ENCODE measurements around the gene TBX4.
"Not testable (repeated sequence)": the region's sequence is repeated elsewhere in the genome, so short reads cannot be mapped to it uniquely, and the experiment has no call there.

TBX4 gene

DNA sequence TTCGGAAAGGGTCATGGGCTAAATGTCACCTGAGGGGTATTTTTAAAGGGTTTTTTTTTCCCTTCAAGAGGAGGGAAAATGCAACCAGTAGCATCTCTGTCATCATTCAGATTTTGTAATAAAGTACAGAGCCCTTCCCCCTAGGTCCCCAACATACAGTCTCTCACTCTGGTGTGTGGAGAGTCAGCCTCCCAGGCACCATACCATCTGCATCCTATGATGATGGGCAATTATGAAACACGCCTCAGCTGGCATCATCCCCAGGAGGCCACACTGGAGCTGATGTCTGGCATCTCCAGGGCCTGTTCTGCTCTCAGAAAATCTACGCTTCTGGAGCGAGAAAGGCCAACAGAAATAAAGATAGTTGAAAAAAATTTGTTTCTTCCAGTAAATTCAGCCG lies 32.0 kb downstream of the TBX4 start:
- no peak for DNase-seq (ENCODE audit: low spot score)

DNA sequence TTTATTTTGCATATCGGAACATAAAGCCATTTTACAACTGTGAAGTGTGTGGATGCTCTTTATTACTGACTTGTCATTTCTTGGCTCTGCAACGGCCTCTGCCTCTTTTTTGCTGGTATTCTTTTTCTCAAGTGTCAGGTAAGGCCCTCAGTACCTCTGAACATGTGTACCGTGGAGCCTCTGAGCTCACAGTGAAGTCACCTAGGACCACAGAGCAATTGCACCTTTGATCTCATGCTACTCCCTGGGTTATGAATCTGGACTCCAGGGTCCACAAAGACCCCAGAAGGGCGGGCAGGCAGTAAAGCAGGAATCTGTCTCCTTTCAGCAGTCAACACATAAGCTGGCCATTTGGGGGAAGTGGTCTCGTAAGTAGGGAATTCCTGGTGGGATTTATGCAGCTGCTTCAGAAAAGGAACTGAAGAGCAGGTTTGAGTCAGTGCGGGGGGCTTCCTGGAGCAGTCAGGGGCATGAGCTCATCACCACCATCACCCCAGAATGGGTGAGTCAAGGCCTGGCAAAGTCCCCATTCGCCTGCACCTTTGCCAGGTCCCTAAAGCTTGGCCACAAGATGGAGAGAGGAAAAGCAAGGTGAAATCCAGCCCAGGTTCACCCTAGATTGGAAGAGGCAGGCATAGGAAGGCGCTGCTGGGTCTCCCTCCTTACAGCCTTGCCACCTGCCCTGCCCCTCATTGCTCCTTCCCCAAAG lies 33.0 kb downstream of the TBX4 start:
- DNase-seq (ENCODE audit: low spot score): no peak

- no peak for DNase-seq (ENCODE audit: low spot score)
These were observed 34.2 kb downstream of the TBX4 start for GRCh38 chr17:61486135-61487120.

GRCh38 chr17:61487161-61487988 lies 35.2 kb downstream of the TBX4 start:
- DNase-seq (ENCODE audit: low spot score): no peak

DNA sequence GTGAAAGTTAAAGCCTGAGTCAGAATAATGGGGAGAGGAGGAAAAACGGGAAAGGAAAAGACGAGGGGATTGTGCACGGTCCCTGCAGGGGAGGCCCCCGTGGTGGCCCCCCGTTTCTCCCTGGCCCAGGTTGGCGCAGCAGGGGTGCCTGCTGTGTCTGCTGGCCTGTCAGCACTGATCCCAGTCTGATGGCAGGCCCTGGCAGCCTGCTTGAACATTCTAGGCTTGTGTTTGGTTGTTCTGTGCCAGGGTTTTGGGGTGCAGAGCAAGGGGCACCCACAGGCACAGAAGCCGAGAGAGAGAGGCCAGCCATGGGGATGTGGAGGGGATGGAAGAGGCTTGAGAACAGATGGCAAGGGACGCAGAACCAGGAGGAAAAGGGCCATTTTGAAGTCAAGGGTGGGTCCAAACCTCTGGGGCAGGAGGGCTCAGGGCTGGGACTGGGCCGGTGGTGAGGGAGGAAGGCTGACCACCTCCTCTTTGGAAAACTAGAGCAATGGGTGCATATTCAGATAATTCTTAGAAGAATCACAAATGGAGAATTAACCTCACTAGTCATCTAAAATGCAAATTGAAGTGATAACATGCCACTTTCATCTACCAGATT lies 35.9 kb downstream of the TBX4 start:
- no peak for DNase-seq (ENCODE audit: low spot score)

DNA sequence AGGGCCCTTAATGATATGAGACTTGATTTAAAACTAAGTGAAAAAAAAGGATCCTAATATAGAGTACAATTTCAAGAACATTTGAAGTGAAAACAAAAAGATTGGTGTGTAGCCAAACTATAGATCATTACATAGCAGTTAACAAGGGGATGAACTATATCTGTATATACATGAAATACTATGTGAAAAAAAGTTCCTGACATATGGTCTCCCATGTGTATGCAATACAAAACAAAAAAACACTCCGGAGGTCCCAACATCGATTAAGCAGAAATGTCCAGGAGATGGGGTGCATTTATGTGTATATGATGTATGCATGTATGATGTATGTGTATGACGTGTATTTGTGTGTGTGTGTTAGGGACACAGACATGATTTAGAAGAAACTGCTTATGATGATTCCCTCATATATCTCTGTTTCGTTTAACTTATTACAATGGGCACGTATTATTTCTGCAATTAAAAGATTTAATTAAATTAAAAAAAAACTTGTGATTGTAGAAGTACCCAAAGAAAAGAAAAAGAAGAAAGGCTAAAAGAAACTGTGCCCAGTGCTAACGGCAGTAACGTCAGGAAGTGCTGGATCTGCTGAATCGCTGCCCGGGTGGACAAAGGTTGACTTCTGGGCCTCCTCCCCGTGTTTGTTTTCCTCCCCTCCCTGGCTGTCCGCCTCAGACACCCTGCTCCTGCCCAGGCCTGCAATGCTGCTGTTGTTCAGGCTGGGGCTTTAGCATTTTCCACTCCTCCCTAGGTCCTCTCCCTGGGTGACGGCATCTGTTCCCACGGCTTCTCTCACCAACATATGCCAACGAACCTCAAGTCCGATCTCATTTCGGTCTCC lies 36.9 kb downstream of the TBX4 start:
- no peak for DNase-seq (ENCODE audit: low spot score)

GRCh38 chr17:61489719-61490490 lies 37.7 kb downstream of the TBX4 start:
- DNase-seq (ENCODE audit: low spot score): no peak

- DNase-seq (ENCODE audit: low spot score): no peak
These were observed 38.3 kb downstream of the TBX4 start for GRCh38 chr17:61490540-61490975.

- no peak for DNase-seq (ENCODE audit: low spot score)
These were observed 39.8 kb downstream of the TBX4 start for GRCh38 chr17:61491981-61492380.

DNA sequence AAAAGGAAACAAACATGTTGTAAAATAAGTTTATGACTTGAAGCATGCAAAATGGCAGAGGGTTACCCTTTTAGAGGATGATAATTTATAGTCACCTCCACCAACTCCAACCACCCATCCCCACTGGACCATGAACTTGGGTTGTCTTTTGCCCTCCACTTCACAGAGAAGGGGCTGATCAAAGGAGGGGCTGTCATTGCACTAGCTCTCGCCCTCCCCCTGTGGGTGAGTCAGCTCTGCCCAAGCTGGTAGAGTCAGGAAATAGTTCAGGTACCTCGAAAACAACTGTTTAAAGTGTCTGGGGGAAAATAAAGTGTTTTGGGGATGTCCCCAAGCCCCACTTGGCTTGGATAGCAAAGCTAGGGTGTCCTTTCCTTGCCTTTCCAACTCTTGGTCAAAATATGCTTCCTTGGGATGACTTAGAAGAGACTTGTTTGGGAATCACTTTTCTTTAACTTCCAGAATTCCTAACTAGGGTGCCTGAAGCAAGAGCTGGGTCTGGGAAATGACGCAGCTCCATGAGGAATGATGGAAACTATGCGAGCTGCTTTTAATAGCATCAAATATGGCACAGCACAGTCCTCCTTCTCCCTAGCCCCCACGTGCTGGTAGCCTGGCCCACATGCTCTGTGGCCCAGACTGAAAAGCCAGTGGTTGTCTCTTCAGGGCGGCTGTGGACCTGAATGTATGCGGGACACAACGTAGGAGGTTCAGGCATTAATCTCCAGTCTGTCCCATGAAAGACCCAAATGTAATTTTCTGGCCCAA lies 40.7 kb downstream of the TBX4 start:
- no peak for DNase-seq (ENCODE audit: low spot score)

DNA sequence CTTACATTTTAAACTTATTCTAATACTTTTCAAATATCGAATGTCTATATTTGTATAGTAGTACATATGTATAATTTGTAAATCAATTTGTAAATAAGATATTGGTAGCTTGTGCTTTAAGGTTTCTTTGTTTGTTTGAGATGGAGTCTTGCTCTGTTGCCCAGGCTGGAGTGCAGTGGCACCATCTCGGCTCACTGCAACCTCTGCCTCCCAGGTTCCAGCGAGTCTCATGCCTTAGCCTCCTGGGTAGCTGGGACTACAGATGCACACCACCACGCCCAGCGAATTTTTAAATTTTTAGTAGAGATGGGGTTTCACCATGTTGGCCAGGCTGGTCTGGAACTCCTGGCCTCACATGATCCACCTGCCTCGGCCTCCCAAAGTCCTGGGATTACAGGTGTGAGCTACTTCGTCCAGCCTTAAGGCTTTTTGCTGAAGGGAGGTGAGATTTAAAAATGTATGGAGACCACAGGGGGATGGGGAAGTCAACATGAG lies 41.7 kb downstream of the TBX4 start:
- not testable (repeated sequence) for DNase-seq (ENCODE audit: low spot score)

- DNase-seq (ENCODE audit: low spot score): no peak
These were observed 42.3 kb downstream of the TBX4 start for GRCh38 chr17:61494325-61495160.

DNA sequence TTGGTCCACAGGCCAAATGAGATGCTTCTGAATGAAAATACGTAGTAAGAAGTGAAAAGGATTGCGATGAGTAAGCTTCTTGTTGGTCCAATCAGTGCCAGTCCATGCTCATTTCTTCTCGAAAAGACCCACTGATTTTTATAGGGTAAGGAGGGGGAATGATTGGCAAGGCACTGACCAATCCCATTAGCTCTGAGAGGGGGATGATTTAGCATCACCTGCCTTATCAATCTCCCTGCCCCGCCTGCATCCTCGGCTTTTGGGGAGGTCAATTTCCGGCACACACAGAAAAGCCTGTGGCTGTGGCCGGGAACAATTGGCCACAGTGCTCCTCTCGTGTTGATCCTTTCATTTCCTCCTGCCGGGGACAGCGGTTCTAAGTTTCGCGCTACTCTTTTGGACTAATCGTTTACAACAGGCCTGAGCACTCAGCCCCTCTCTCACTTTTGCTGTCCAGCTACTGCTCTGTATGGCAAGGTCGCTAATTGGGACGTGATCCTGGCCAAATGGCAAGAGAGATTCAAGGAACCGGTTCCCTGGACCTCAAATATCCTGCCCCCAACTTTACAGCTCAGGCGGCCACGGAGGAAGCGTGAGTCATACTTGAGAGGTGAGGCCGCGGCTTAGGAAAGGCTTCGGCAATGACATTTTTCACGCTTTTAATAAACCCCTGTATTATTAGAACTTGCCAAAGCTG lies 43.1 kb downstream of the TBX4 start:
- peak; percentile 67 for DNase-seq (ENCODE audit: low spot score)

DNA sequence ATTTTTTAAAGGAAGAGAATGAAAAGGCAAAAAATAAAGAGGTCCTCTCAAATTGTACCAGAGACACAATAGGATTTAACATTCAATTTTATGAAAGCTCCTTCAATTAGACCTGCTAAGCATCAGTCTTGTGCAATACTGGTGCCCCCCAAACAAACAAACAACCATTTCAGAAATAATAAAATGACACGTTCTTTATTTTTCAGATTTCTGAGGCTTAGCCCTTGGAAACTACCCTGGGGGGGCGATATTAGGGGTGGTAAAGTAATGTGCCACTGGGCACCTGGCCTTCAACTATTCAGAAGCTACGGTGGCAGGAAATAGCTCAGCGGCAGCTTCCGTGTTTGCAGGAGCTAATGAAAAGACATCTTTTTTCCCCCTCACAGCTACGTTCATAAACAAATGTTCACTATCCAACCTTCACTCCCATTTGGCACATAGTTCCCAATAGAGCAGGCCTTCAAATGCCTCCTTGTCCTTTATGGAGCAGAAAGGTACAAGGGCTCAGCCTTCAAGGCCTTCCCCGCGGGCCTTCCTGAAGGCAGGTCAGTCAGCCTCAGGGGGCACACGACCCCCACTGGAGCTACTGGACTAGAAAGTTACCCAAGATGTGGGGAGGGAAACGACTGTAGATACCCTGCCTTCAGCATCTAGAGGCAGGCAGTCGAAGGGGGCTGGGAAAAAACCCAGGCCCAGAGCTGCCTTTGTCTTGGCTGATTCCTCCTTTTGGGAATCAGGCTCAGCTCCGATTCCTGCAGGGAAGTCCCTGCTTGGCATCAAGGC lies 44.1 kb downstream of the TBX4 start:
- no peak for DNase-seq (ENCODE audit: low spot score)

DNA sequence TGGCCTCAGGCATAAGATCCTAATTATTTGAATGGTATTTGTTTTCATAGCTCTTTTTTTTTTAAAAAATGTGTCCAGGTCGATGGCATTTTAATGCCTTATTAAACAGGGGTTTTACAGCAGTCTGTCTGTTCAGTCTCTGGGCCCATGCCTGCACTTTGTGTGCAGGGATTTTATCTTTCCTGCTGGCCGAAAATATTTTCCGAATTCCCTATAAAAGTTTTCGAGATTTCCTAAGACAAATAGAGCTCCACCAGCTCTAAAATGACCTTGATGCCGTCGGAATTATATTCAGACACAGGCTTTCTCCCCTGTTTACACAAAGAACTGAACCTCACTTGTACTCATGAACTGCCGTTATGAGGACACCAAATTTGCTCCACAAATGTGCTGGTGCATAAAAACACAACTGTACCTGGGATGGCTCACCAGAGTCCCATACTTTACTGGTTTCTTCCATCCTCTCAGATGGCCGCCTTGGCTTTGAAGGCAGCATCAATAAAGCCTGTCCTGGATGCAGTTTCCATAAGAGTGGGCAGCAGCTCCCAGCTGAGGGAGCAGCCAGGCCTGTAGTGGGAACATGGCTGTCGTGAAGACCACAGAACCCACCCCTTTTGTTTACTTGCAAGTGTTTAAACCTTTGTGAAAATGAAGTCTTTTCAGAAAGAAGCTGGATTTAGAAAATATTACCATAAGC lies 44.9 kb downstream of the TBX4 start:
- no peak for DNase-seq (ENCODE audit: low spot score)

Measured in LoVo (cell line).